Jurkat, Clone E6-1 (cell line): Measurements from ENCODE around the gene CELF3.

Source experiments
- DNase-seq: peaks from one replicate; pipeline ENCODE4 v3.0.0-alpha.2; 2011; ENCODE audit warnings: low read depth, low spot score
- H3K4me3 ChIP-seq: 2 replicates; pipeline ENCODE4 v1.5.1; 2011; ENCODE audit warnings: mild to moderate bottlenecking, low read length, control low read depth, moderate library complexity

The CELF3 gene

GRCh38 chr1:151721788-151722510, 5.3 kb upstream of the CELF3 start:
- DNase-seq, result no peak
- H3K4me3 ChIP-seq, result peak overlapping the region; percentile 38

- H3K4me3 ChIP-seq, result peak within 1 kb of the TSS; percentile 38
- no peak for DNase-seq
These were observed 4.6 kb upstream of the CELF3 start, which contains the start of gene RIIAD1 for GRCh38 chr1:151720974-151721787. RIIAD1 (plus strand) TSS chr1:151721522; CDS start chr1:151721537, 15 bp downstream.

DNA sequence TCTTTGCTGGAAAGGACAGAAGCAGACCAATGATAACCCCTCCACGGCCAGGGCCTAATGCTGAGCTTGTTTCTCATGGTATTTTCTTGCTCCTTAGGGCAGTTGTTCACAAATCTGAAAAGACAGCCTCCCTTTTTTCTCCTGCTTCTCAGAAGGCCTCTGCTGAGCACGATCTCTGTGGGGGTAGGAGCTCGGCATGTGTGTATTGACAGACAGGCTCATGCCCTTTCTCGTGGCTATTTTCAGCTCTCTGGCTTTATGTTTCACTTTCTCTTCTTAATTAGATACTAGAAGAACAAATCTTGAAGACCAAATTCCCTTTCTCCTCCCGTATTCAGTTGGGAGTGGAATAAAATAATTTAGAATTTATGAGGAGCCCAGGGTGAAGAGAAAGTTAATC, 4.0 kb upstream of the CELF3 start:
- no peak for DNase-seq
- no peak overlapping the region; the same call in 1 of the 2 replicates for H3K4me3 ChIP-seq

DNA sequence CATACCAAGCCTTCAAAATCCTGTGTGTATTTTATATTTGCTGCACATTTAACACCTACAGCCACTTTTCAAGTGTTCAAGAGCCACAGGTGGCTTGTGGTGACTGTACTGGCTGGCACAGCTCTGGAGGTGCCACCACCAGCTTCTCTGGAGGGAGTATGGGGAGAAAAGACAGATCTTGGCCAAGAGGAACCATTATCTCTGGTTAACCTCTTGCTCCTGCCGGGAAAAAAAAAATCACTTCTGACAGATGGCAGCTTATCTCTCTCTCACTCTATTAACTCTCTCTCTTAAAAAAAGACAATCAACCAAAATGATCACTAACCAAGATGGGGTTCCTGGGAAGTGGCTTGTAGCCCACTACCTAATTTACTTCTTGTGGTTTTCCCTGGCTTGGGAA, 3.5 kb upstream of the CELF3 start:
- peak; percentile 42 for DNase-seq
- no peak overlapping the region for H3K4me3 ChIP-seq

GRCh38 chr1:151718666-151719065, 2.1 kb upstream of the CELF3 start:
- DNase-seq, result no peak
- H3K4me3 ChIP-seq, result no peak overlapping the region

GRCh38 chr1:151718011-151718431, 1.4 kb upstream of the CELF3 start:
- H3K4me3 ChIP-seq, result no peak overlapping the region
- no peak for DNase-seq

DNA sequence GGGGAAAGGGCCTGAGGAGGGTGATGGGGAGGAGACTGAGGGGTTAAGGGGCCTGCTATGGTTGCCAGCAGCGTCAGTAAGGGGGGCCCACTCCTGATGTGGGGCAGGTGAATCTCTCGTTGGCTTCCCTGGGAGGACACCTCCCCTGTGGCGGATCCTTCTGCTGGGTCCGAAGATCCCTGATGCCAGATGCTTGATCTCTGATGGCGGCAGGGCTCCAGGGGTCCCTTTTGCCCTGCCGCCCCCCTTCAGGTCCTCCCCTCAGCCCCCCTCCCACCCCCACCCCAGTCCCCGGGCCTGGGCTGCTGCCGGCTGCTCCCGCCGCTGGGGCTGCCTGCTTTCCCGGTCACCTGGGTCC, 219 bp downstream of the CELF3 start:
- no peak for DNase-seq
- peak overlapping the region; percentile 21 for H3K4me3 ChIP-seq

DNA sequence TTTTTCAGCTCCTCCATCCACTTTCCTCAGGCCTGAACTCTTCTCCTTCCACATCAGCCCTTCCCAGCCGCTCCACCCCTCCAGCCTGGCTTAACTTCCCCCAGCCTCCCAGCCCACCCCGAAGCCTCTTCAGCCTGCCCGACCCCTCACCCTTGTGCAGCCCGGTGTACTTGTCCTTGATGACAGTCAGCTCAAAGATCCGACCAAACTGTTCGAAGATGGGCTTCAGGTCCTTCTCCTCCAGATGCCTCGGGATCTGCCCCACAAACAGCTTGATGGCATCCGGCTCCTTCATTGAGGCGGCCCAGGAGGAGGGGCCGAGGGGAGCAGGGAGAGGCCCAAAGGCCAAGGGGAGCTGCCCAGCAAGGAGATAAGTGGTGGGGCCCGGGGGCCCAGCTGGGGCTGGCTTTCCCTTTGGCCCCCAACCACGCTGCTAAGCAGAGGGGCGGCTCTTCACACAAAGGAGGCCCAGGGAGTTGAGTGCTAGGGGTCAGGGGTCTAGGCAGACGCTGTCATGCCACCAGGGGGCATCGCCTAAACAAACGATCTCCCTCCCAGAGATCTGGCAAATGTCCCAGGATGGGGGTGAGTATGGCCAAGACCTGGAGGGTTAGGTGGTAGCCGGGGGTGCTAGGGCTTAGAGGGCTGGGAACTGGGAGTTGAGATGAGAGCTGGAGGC, 738 bp downstream of the CELF3 start:
- H3K4me3 ChIP-seq, result peak overlapping the region; percentile 21
- DNase-seq, result peak; percentile 29

- DNase-seq, result no peak
- no peak overlapping the region for H3K4me3 ChIP-seq
These were observed 1.5 kb downstream of the CELF3 start for GRCh38 chr1:151714820-151715725.

- no peak for DNase-seq
- no peak overlapping the region for H3K4me3 ChIP-seq
These were observed 2.7 kb downstream of the CELF3 start for GRCh38 chr1:151713874-151714273.

GRCh38 chr1:151713044-151713443, 3.6 kb downstream of the CELF3 start:
- H3K4me3 ChIP-seq, result no peak overlapping the region
- DNase-seq, result no peak

- no peak overlapping the region for H3K4me3 ChIP-seq
- DNase-seq, result no peak
These were observed 4.7 kb downstream of the CELF3 start for GRCh38 chr1:151711951-151712350.

GRCh38 chr1:151711044-151711800, 5.4 kb downstream of the CELF3 start:
- no peak overlapping the region for H3K4me3 ChIP-seq
- no peak for DNase-seq

DNA sequence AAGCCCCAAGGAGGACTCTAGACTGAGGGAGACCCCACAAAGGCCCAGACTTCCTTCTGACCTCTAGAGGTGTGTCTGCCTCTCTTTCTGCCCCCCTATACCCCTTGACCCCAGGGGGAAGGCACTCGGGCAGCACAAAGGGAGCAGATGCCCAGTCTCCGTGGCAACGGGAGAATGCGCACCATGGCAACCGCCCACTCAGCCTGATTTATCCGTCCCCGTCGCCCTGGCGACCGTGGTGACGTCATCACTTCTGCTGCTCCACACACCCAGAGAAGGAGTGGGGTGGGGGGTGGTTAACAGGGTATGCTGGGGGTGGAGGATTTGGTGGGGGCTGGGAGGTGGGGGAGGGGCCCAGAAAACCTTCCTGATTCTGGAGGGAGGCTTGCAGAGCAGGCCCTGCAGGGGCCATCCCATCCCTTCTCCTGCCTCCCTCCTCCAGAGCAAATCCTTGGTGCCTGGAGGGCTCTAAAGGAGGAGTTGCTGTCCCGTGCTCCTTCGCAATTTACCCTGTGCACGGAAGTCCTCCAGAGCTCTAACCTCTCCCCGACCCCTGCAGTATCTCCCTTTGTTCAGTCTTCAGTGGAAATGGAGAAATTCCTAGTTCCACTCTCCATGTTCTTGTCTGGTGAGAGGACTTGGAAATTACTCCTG, 6.3 kb downstream of the CELF3 start:
- H3K4me3 ChIP-seq, result no peak overlapping the region

GRCh38 chr1:151708891-151709290, 7.7 kb downstream of the CELF3 start:
- no peak overlapping the region for H3K4me3 ChIP-seq
- DNase-seq, result no peak

More for the DNA sequence above, 6.3 kb downstream of the CELF3 start:
- no peak for DNase-seq

DNA sequence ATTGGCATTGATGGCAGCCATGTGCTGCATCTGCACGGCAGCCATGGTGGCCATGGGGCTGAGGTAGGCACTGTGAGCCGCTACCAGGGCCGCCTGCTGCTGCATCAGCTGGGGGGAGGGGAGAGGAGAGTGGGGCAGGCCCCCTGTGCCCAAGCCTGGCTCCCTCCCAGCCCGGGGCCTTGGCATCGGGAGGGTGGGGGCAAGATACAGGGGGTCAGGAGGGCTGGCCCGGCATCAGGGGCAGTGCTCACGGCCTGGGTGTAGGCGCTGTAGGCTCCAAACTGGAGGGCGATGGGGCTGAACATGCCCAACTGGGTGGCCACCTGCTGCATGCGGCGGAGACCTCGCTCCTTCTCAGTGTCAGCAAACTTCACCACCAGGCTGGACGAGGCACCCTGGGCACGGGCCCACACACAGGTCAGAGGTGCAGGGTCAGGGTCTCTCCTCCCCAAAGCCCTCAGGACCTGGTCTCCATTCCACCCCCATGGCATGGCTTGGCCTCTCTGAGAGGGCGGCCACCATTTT, 9.0 kb downstream of the CELF3 start:
- no peak for DNase-seq
- no peak overlapping the region for H3K4me3 ChIP-seq
